ENCODE results near the gene UBE2O.

The UBE2O gene

GRCh38 chr17:76484228-76484725 lies 31.3 kb upstream of the UBE2O start:
- DNase-seq: no peak

- no peak for DNase-seq
Measured at GRCh38 chr17:76481071-76481655, 28.2 kb upstream of the UBE2O start.

GRCh38 chr17:76480632-76481031 lies 27.7 kb upstream of the UBE2O start:
- no peak for DNase-seq

- no peak for DNase-seq
Measured at GRCh38 chr17:76479515-76480060, 26.6 kb upstream of the UBE2O start.

GRCh38 chr17:76478730-76479514 lies 26.0 kb upstream of the UBE2O start:
- DNase-seq: no peak

GRCh38 chr17:76478097-76478496 lies 25.1 kb upstream of the UBE2O start:
- DNase-seq: no peak

- no peak for DNase-seq
Measured at GRCh38 chr17:76477576-76477975, 24.6 kb upstream of the UBE2O start.

GRCh38 chr17:76476736-76477135 lies 23.8 kb upstream of the UBE2O start:
- DNase-seq: no peak

- no peak for DNase-seq
Measured at GRCh38 chr17:76475302-76475701, 22.4 kb upstream of the UBE2O start.

- no peak for DNase-seq
Measured at GRCh38 chr17:76474894-76475293, 21.9 kb upstream of the UBE2O start.

- no peak for DNase-seq
Measured at GRCh38 chr17:76474238-76474637, 21.3 kb upstream of the UBE2O start.

GRCh38 chr17:76473541-76473985 lies 20.6 kb upstream of the UBE2O start:
- no peak for DNase-seq

GRCh38 chr17:76472726-76473125 lies 19.8 kb upstream of the UBE2O start:
- DNase-seq: no peak

GRCh38 chr17:76472258-76472645 lies 19.3 kb upstream of the UBE2O start:
- DNase-seq: no peak

- DNase-seq: no peak
Measured at GRCh38 chr17:76471498-76472257, 18.7 kb upstream of the UBE2O start.

GRCh38 chr17:76469991-76470739 lies 17.2 kb upstream of the UBE2O start:
- no peak for DNase-seq

- DNase-seq: no peak
Measured at GRCh38 chr17:76469076-76469990, 16.4 kb upstream of the UBE2O start.

GRCh38 chr17:76468634-76469010 lies 15.7 kb upstream of the UBE2O start:
- no peak for DNase-seq

GRCh38 chr17:76467809-76468633 lies 15.1 kb upstream of the UBE2O start:
- no peak for DNase-seq

- no peak for DNase-seq
Measured at GRCh38 chr17:76467366-76467765, 14.4 kb upstream of the UBE2O start, which contains the start of gene AANAT. Gene AANAT (plus strand): TSS chr17:76467603. CDS start chr17:76468747, 1,144 bp downstream.

GRCh38 chr17:76466775-76467130 lies 13.8 kb upstream of the UBE2O start:
- no peak for DNase-seq

Data from stimulated activated CD8-positive, alpha-beta memory T cell treated with anti-CD3 and anti-CD28 coated beads, Interleukin-4, amount 100 ng/mL, for 48 hours (primary cell).